ENCODE data around the gene RPL18.

The RPL18 gene

GRCh38 chr19:48613024-48613851, 5.7 kb downstream of the RPL18 start:
- H3K9me3 ChIP-seq (ENCODE audit: control insufficient read depth, low read length) = no peaks in the 10 kb centered on the region
- WGBS, 2 experiments (ENCODE audit: insufficient coverage in 2 of 2) = 95 to 96% methylated on average over 34 to 39 of the region's 39 CpGs
- H3K27ac ChIP-seq (ENCODE audit: low read depth, low read length, severe bottlenecking) = no peak overlapping the region
- peaks cover 40% of the 10 kb centered on the region for H3K36me3 ChIP-seq (ENCODE audit: control insufficient read depth, insufficient read depth, low read length)
- peaks cover 31% of the 10 kb centered on the region for H3K4me1 ChIP-seq (ENCODE audit: control insufficient read depth, insufficient read depth, low read length, poor library complexity, severe bottlenecking)
- H3K4me3 ChIP-seq (ENCODE audit: extremely low read depth, insufficient read depth, low read length, poor library complexity, severe bottlenecking) = no peak overlapping the region

GRCh38 chr19:48611872-48612271, 7.1 kb downstream of the RPL18 start:
- H3K27ac ChIP-seq (ENCODE audit: low read depth, low read length, severe bottlenecking) = no peak overlapping the region
- no peaks in the 10 kb centered on the region for H3K9me3 ChIP-seq (ENCODE audit: control insufficient read depth, low read length)
- H3K4me1 ChIP-seq (ENCODE audit: control insufficient read depth, insufficient read depth, low read length, poor library complexity, severe bottlenecking) = peaks cover 22% of the 10 kb centered on the region
- no peak overlapping the region for H3K4me3 ChIP-seq (ENCODE audit: extremely low read depth, insufficient read depth, low read length, poor library complexity, severe bottlenecking)
- peaks cover 26% of the 10 kb centered on the region for H3K36me3 ChIP-seq (ENCODE audit: control insufficient read depth, insufficient read depth, low read length)
- WGBS, 2 experiments (ENCODE audit: insufficient coverage in 2 of 2) = 96 to 97% methylated on average over 14 of the region's 14 CpGs

- H3K4me3 ChIP-seq (ENCODE audit: extremely low read depth, insufficient read depth, low read length, poor library complexity, severe bottlenecking) = no peak overlapping the region
- WGBS, 2 experiments (ENCODE audit: insufficient coverage in 2 of 2) = 92 to 97% methylated on average over 16 of the region's 20 CpGs
These were observed 9.3 kb downstream of the RPL18 start for GRCh38 chr19:48609571-48610108.

GRCh38 chr19:48608798-48609263, 10.1 kb downstream of the RPL18 start:
- Histone ChIP-seq H3K4me3 (ENCODE audit: extremely low read depth, insufficient read depth, low read length, poor library complexity, severe bottlenecking) (no peak overlapping the region), H3K9me3 (ENCODE audit: control insufficient read depth, low read length) (no peaks in the 10 kb centered on the region), H3K27ac (ENCODE audit: low read depth, low read length, severe bottlenecking) (no peak overlapping the region), H3K36me3 (ENCODE audit: control insufficient read depth, insufficient read depth, low read length) (no peaks in the 10 kb centered on the region), H3K4me1 (ENCODE audit: control insufficient read depth, insufficient read depth, low read length, poor library complexity, severe bottlenecking) (no peaks in the 10 kb centered on the region)
- WGBS, 2 experiments (ENCODE audit: insufficient coverage in 2 of 2) = 43 to 67% methylated on average over 1 to 7 of the region's 9 CpGs

More at GRCh38 chr19:48609571-48610108, 9.3 kb downstream of the RPL18 start:
- H3K36me3 ChIP-seq (ENCODE audit: control insufficient read depth, insufficient read depth, low read length) = peaks cover 4% of the 10 kb centered on the region
- no peak overlapping the region for H3K27ac ChIP-seq (ENCODE audit: low read depth, low read length, severe bottlenecking)
- no peaks in the 10 kb centered on the region for H3K9me3 ChIP-seq (ENCODE audit: control insufficient read depth, low read length)
- peaks cover under 1% of the 10 kb centered on the region for H3K4me1 ChIP-seq (ENCODE audit: control insufficient read depth, insufficient read depth, low read length, poor library complexity, severe bottlenecking)

- Histone ChIP-seq H3K4me3 (ENCODE audit: extremely low read depth, insufficient read depth, low read length, poor library complexity, severe bottlenecking) (no peak overlapping the region), H3K36me3 (ENCODE audit: control insufficient read depth, insufficient read depth, low read length) (no peaks in the 10 kb centered on the region), H3K27ac (ENCODE audit: low read depth, low read length, severe bottlenecking) (no peak overlapping the region), H3K4me1 (ENCODE audit: control insufficient read depth, insufficient read depth, low read length, poor library complexity, severe bottlenecking) (no peaks in the 10 kb centered on the region), H3K9me3 (ENCODE audit: control insufficient read depth, low read length) (no peaks in the 10 kb centered on the region)
- 90 to 91% methylated on average over 3 to 6 of the region's 7 CpGs for WGBS, 2 experiments (ENCODE audit: insufficient coverage in 2 of 2)
These were observed 11.6 kb downstream of the RPL18 start for GRCh38 chr19:48607359-48607755.

- no peaks in the 10 kb centered on the region for H3K4me1 ChIP-seq (ENCODE audit: control insufficient read depth, insufficient read depth, low read length, poor library complexity, severe bottlenecking)
- H3K4me3 ChIP-seq (ENCODE audit: extremely low read depth, insufficient read depth, low read length, poor library complexity, severe bottlenecking) = no peak within 1 kb of the TSS
- 93 to 96% methylated on average over 35 to 38 of the region's 39 CpGs for WGBS, 2 experiments (ENCODE audit: insufficient coverage in 2 of 2)
- H3K36me3 ChIP-seq (ENCODE audit: control insufficient read depth, insufficient read depth, low read length) = no peaks in the 10 kb centered on the region
- H3K9me3 ChIP-seq (ENCODE audit: control insufficient read depth, low read length) = no peaks in the 10 kb centered on the region
- H3K27ac ChIP-seq (ENCODE audit: low read depth, low read length, severe bottlenecking) = no peak within 1 kb of the TSS
These were observed 12.3 kb downstream of the RPL18 start, which contains the start of gene SPACA4 for GRCh38 chr19:48606463-48607358. TSS of gene SPACA4 (plus strand) at chr19:48606742. CDS start at chr19:48606979, 237 bp downstream.

GRCh38 chr19:48603850-48604249, 15.1 kb downstream of the RPL18 start:
- H3K4me1 ChIP-seq (ENCODE audit: control insufficient read depth, insufficient read depth, low read length, poor library complexity, severe bottlenecking) = no peaks in the 10 kb centered on the region
- H3K9me3 ChIP-seq (ENCODE audit: control insufficient read depth, low read length) = no peaks in the 10 kb centered on the region
- H3K27ac ChIP-seq (ENCODE audit: low read depth, low read length, severe bottlenecking) = no peak overlapping the region
- H3K36me3 ChIP-seq (ENCODE audit: control insufficient read depth, insufficient read depth, low read length) = no peaks in the 10 kb centered on the region
- no peak overlapping the region for H3K4me3 ChIP-seq (ENCODE audit: extremely low read depth, insufficient read depth, low read length, poor library complexity, severe bottlenecking)
- 89 to 94% methylated on average over 7 of the region's 9 CpGs for WGBS, 2 experiments (ENCODE audit: insufficient coverage in 2 of 2)

- no peaks in the 10 kb centered on the region for H3K4me1 ChIP-seq (ENCODE audit: control insufficient read depth, insufficient read depth, low read length, poor library complexity, severe bottlenecking)
- no peak overlapping the region for H3K4me3 ChIP-seq (ENCODE audit: extremely low read depth, insufficient read depth, low read length, poor library complexity, severe bottlenecking)
- H3K36me3 ChIP-seq (ENCODE audit: control insufficient read depth, insufficient read depth, low read length) = no peaks in the 10 kb centered on the region
- H3K27ac ChIP-seq (ENCODE audit: low read depth, low read length, severe bottlenecking) = no peak overlapping the region
- H3K9me3 ChIP-seq (ENCODE audit: control insufficient read depth, low read length) = no peaks in the 10 kb centered on the region
- 96% methylated on average over 26 to 39 of the region's 39 CpGs for WGBS, 2 experiments (ENCODE audit: insufficient coverage in 2 of 2)
These were observed 15.5 kb downstream of the RPL18 start for GRCh38 chr19:48603449-48603848.

GRCh38 chr19:48603001-48603400, 16.0 kb downstream of the RPL18 start:
- Histone ChIP-seq H3K9me3 (ENCODE audit: control insufficient read depth, low read length) (no peaks in the 10 kb centered on the region), H3K36me3 (ENCODE audit: control insufficient read depth, insufficient read depth, low read length) (no peaks in the 10 kb centered on the region), H3K4me1 (ENCODE audit: control insufficient read depth, insufficient read depth, low read length, poor library complexity, severe bottlenecking) (no peaks in the 10 kb centered on the region), H3K27ac (ENCODE audit: low read depth, low read length, severe bottlenecking) (no peak overlapping the region), H3K4me3 (ENCODE audit: extremely low read depth, insufficient read depth, low read length, poor library complexity, severe bottlenecking) (no peak overlapping the region)
- WGBS, 2 experiments (ENCODE audit: insufficient coverage in 2 of 2) = 90 to 92% methylated on average over 6 to 7 of the region's 9 CpGs

- Histone ChIP-seq H3K4me1 (ENCODE audit: control insufficient read depth, insufficient read depth, low read length, poor library complexity, severe bottlenecking) (no peaks in the 10 kb centered on the region), H3K27ac (ENCODE audit: low read depth, low read length, severe bottlenecking) (no peak overlapping the region), H3K9me3 (ENCODE audit: control insufficient read depth, low read length) (no peaks in the 10 kb centered on the region), H3K4me3 (ENCODE audit: extremely low read depth, insufficient read depth, low read length, poor library complexity, severe bottlenecking) (no peak overlapping the region), H3K36me3 (ENCODE audit: control insufficient read depth, insufficient read depth, low read length) (no peaks in the 10 kb centered on the region)
- 86 to 87% methylated on average over 16 to 17 of the region's 21 CpGs for WGBS, 2 experiments (ENCODE audit: insufficient coverage in 2 of 2)
These were observed 18.1 kb downstream of the RPL18 start for GRCh38 chr19:48600679-48601417.

Data from mesodermal cell (in vitro differentiated cells).